CD4-positive, alpha-beta memory T cell (primary cell): ENCODE data around the gene TXNRD2. TPM values are rescaled to one million over a fixed set of nuclear protein-coding genes. Genes with fewer than 3 reads are reported as not detected.
A peak's percentile ranks its signal among the peaks of the same experiment; 100 is the strongest.

Experiments
- CTCF ChIA-PET: fragments of 350-600 bp; sonication (Branson Sonifier 250); formaldehyde crosslinking; loops from one replicate; lab custom pipeline; 2021; ENCODE audit warnings: inconsistent platforms; ENCODE audit not compliant: partially characterized antibody; lab: Charles Lee
- POLR2A ChIA-PET: fragments of 350-600 bp; sonication (Branson Sonifier 250); formaldehyde crosslinking; loops from one replicate; lab custom pipeline; 2021; ENCODE audit not compliant: partially characterized antibody; lab: Charles Lee
- DNase-seq, 5 donors: peaks; one replicate each; pipeline versions ENCODE4 v3.0.0 to v3.0.0-alpha.2; 2020 to 2022; ENCODE audit warnings: mixed read lengths in 1 of 5
- H3K27ac ChIP-seq: one replicate; pipeline ENCODE4 v1.7.0; 2013; ENCODE audit warnings: low read depth, low read length
- H3K27me3 ChIP-seq: 2 replicates; pipeline ENCODE4 v1.7.0; 2013; ENCODE audit warnings: mild to moderate bottlenecking, low read length, moderate library complexity; ENCODE audit not compliant: insufficient read depth
- H3K36me3 ChIP-seq: 2 replicates; pipeline ENCODE4 v1.7.0; 2013; ENCODE audit warnings: mild to moderate bottlenecking, low read length, moderate library complexity; ENCODE audit not compliant: insufficient read depth
- H3K4me1 ChIP-seq: 2 replicates; pipeline ENCODE4 v1.7.0; 2013; ENCODE audit warnings: mild to moderate bottlenecking, low read length, moderate library complexity; ENCODE audit not compliant: insufficient read depth
- H3K4me3 ChIP-seq, 2 donors: one replicate each; pipeline ENCODE4 v1.7.0; 2013; ENCODE audit warnings: low read length in 2 of 2, mild to moderate bottlenecking in 1 of 2
- H3K9me3 ChIP-seq, 2 donors: one replicate each; pipeline ENCODE4 v1.7.0; 2013; ENCODE audit warnings: low read length in 2 of 2, control low read depth in 1 of 2; ENCODE audit not compliant: control insufficient read depth in 1 of 2
- H3K27ac Mint-ChIP-seq, 7 donors: one replicate each; pipeline ENCODE4 v1.8.0; 2020 to 2021; ENCODE audit warnings: mixed read lengths in 7 of 7, mild to moderate bottlenecking in 6 of 7, inconsistent platforms in 3 of 7, moderate library complexity in 3 of 7
- H3K27me3 Mint-ChIP-seq, 2 donors: one replicate each; pipeline ENCODE4 v1.8.0; 2020 to 2021; ENCODE audit warnings: mixed read lengths in 2 of 2
- H3K36me3 Mint-ChIP-seq, 2 donors: one replicate each; pipeline ENCODE4 v1.8.0; 2020 to 2021; ENCODE audit warnings: mixed read lengths in 2 of 2, inconsistent platforms in 1 of 2, mild to moderate bottlenecking in 1 of 2
- H3K4me1 Mint-ChIP-seq, 4 donors: one replicate each; pipeline ENCODE4 v1.8.0; 2020 to 2021; ENCODE audit warnings: mixed read lengths in 4 of 4, mild to moderate bottlenecking in 1 of 4
- H3K4me3 Mint-ChIP-seq, 8 donors: one replicate each; pipeline ENCODE4 v1.8.0; 2020 to 2021; ENCODE audit warnings: mixed read lengths in 8 of 8, mild to moderate bottlenecking in 7 of 8, moderate library complexity in 6 of 8, inconsistent platforms in 3 of 8
- H3K9me3 Mint-ChIP-seq, 8 donors: one replicate each; pipeline ENCODE4 v1.8.0; 2020 to 2021; ENCODE audit warnings: mixed read lengths in 8 of 8, mild to moderate bottlenecking in 5 of 8, inconsistent platforms in 3 of 8, moderate library complexity in 1 of 8
- intact Hi-C: fragments of 100-400 bp; cut with micrococcal nuclease; formaldehyde crosslinking; loops from one replicate; pipeline ENCODE4 v1.15.1; 2023
- polyA plus RNA-seq, 2 donors: library from polyadenylated mRNA; unstranded; fragments of 300-500 nt; fragmentation: Illumina TruSeq; gene quantifications; one replicate each; pipeline ENCODE4 v1.2.3, GENCODE V29; 2021
- total RNA-seq, 2 experiments: library from RNA; stranded (reverse); gene quantifications; one replicate each; pipeline ENCODE4 v1.2.3, GENCODE V29; 2021

Gene TXNRD2
- total and polyA plus RNA-seq, 4 experiments from 2014 or later: 8.5 to 35.9 (median 22.7) TPM

DNA sequence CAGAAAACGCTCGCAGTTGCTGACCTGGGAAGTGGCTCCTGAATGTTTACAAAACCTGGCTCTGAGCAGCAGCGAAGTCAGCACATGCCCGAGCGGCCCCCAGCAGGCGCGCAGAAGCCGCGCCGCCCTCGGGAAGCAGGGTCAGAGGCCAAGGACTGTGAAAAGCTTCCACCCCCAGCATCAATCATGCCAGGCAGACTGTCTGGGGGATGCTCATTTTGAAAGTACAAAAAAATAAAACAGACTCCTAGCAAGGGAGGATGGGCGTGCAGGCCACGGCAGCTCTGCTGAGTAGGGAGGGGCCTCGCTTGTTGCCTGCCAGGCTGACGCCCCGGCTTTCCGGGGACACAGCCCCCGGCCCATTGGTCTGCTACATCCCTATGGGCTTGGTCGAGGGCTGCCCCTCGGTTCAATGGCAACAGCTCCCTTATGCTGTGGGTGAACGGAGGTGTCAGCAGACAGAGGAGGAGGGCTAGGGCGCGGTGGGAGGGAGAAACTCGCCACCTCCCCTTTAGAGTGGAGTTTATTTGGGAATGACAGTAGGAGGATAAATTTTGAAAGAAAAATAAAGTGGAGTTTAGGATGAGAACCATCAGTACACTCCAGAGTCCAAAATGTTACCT is 49.2 kb downstream of the TXNRD2 start:
- peak overlapping the region; percentile 79 to 93 (median 86) for H3K4me3 Mint-ChIP-seq
- Histone ChIP-seq H3K9me3 (no peaks in the 10 kb centered on the region), H3K36me3 (no peaks in the 10 kb centered on the region), H3K27me3 (no peaks in the 10 kb centered on the region), H3K4me1 (peaks cover 69% of the 10 kb centered on the region), H3K27ac (peak overlapping the region; percentile 59), H3K4me3 (peak overlapping the region; percentile 4 to 46)
- POLR2A ChIA-PET: interaction anchor here (0.6 to 6.5 kb wide), 20 partner anchors 9 to 1090 kb away, joined by 3 to 92 read pairs (median 5); partner anchors contain the start of genes COMT, GNB1L, LZTR1 and RTL10
- CTCF ChIA-PET: interaction anchor here (1.0 to 1.6 kb wide), 6 partner anchors 18 to 162 kb away, joined by 3 to 9 read pairs (median 5); partner anchors contain the start of genes GNB1L and RTL10
- peaks cover 6% of the 10 kb centered on the region in 2 donors for H3K36me3 Mint-ChIP-seq
- intact Hi-C loops: loop anchor here (2.0 to 5.0 kb wide), 2 partner anchors 16 to 135 kb away; no protein-coding TSS in a partner anchor
- DNase-seq: peak; percentile 22 to 67 (median 29)
- H3K9me3 Mint-ChIP-seq: no peaks in the 10 kb centered on the region
- H3K4me1 Mint-ChIP-seq: peaks cover 27 to 85% (median 45%) of the 10 kb centered on the region in 4 donors
- H3K27me3 Mint-ChIP-seq: no peaks in the 10 kb centered on the region
- peak overlapping the region; percentile 74 to 99 (median 96) for H3K27ac Mint-ChIP-seq

DNA sequence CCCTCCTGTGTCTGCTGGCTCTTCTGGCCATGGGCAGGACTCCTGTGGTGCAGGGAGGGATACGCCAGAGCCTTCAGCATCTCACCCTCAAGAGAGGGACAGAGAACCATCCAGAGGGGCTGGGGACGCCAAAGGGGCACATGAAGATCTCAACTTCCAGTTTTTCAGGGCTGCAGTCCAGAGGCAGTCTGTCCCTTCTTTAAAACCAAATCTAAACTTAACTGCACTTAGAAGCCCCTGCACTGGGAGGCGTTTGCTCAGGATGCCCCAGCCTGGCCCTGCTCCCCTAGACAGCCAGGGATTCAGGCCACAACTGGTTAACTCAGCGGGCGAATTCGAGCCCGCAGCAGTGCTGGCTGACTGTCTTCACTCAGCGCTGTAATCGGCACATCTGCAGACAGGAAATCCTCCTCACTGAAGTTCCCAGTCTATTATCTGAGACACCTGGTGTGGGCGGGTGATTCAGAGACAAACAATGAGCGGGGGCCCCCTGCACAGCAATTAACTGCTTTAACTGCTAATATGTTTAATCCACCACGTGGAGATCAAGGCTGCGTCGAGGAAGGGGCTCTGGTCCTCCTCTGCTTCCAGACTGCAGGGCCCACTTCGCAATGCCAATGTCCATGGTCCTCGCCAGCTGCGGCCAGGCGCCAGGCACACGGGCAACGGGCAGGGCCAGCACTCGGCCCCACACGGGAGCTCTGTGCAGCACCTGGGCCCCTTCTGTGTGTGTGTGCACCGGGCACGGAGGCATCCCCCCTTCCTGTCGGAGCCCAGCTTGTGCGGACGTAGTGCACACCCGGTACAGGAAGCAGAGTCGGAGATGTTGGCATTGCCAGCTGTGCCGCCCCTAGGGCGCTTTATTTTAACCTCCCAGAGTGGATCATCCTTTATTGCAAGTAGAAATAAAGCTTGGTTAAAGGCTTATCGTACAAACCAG is 50.0 kb downstream of the TXNRD2 start:
- ChIA-PET CTCF (interaction anchor here (1.0 to 1.6 kb wide), 7 partner anchors 19 to 162 kb away, joined by 3 to 9 read pairs (median 5); partner anchors contain the start of genes GNB1L and RTL10), POLR2A (interaction anchor here (0.6 to 6.5 kb wide), 21 partner anchors 9 to 1091 kb away, joined by 3 to 92 read pairs (median 5); partner anchors contain the start of genes COMT, GNB1L, LZTR1 and RTL10)
- DNase-seq: peak; percentile 76 to 94 (median 80)
- Mint-ChIP-seq H3K27ac (peak overlapping the region; percentile 74 to 99 (median 96)), H3K36me3 (peaks cover 6 to 7% of the 10 kb centered on the region in 2 donors), H3K27me3 (no peaks in the 10 kb centered on the region), H3K9me3 (no peaks in the 10 kb centered on the region), H3K4me3 (peak overlapping the region; percentile 79 to 93 (median 86)), H3K4me1 (peaks cover 33 to 85% (median 52%) of the 10 kb centered on the region in 4 donors)
- Histone ChIP-seq H3K4me3 (peak overlapping the region; percentile 8 to 46), H3K4me1 (peaks cover 75% of the 10 kb centered on the region), H3K27me3 (no peaks in the 10 kb centered on the region), H3K36me3 (no peaks in the 10 kb centered on the region), H3K9me3 (no peaks in the 10 kb centered on the region), H3K27ac (peak overlapping the region; percentile 59)
- intact Hi-C loops: loop anchor here (1.0 to 5.0 kb wide), 4 partner anchors 17 to 134 kb away; no protein-coding TSS in a partner anchor

DNA sequence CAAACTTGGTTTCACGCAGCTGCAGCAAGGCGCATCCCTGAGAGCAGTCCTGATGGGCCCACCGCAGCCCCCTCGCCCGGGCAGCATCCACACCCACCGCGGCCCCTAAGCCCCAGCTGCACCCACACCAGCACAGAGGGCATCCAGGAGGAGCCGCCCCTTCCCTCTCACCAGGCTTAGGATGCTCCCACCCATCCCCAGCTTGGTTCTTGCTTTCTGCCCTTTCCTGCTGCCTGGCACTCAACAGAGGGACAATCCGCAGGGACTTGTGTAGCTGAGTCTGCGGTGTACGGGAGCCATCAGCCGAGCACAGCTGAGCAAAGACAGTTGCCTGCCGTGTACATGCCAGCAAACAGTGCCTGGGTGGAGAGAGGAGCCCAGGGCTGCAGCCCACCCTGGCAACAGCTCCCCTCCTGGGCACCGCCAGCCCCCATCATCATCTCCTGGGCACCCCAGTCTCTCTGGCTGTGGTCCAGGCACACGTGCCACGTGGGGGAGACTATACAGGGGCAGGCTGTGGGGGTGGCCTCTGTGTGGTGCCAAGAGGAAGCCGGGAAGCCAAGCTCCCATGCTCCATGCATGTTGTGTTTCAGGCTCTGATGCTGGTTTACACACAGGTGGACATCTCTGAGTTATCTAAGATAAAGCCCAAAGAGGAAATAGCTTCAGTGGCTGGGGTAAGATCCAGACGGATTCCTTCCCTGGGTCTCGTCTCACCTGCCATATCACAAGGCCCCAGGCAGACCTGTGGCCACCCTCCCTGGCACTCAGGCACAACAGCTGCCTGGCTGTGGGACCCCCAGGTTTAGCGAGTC is 50.9 kb downstream of the TXNRD2 start:
- Mint-ChIP-seq H3K4me3 (peak overlapping the region in 7 of 8 donors; percentile 13 to 93 (median 85)), H3K36me3 (peaks cover 6 to 7% of the 10 kb centered on the region in 2 donors), H3K27me3 (no peaks in the 10 kb centered on the region), H3K9me3 (no peaks in the 10 kb centered on the region), H3K27ac (peak overlapping the region; percentile 78 to 99 (median 96)), H3K4me1 (peaks cover 37 to 87% (median 61%) of the 10 kb centered on the region in 4 donors)
- intact Hi-C loops: loop anchor here (1.0 to 5.0 kb wide), 3 partner anchors 16 to 133 kb away; no protein-coding TSS in a partner anchor
- ChIA-PET POLR2A (interaction anchor here (0.6 to 6.5 kb wide), 9 partner anchors 10 to 985 kb away, joined by 3 to 92 read pairs (median 6); partner anchors contain the start of genes COMT, DGCR6, GNB1L and RTL10), CTCF (interaction anchor here (1.0 to 1.6 kb wide), 4 partner anchors 20 to 161 kb away, joined by 3 to 5 read pairs (median 5); partner anchors contain the start of genes GNB1L and RTL10)
- no peaks in the 10 kb centered on the region for H3K36me3 ChIP-seq
- H3K27ac ChIP-seq: peak overlapping the region; percentile 59
- DNase-seq: no peak
- peaks cover 79% of the 10 kb centered on the region for H3K4me1 ChIP-seq
- peak overlapping the region; percentile 8 to 28 for H3K4me3 ChIP-seq
- no peaks in the 10 kb centered on the region for H3K9me3 ChIP-seq
- H3K27me3 ChIP-seq: no peaks in the 10 kb centered on the region

GRCh38 chr22:19889951-19890350 is 51.7 kb downstream of the TXNRD2 start:
- Histone ChIP-seq H3K4me3 (no peak overlapping the region), H3K9me3 (no peaks in the 10 kb centered on the region), H3K27ac (no peak overlapping the region), H3K36me3 (no peaks in the 10 kb centered on the region), H3K4me1 (peaks cover 80% of the 10 kb centered on the region), H3K27me3 (no peaks in the 10 kb centered on the region)
- ChIA-PET CTCF (interaction anchor here (1.0 to 1.6 kb wide), 3 partner anchors 20 to 160 kb away, joined by 3 to 5 read pairs (median 5); partner anchors contain the start of genes GNB1L and RTL10), POLR2A (interaction anchor here (0.7 to 6.5 kb wide), 3 partner anchors 35 to 52 kb away, joined by 3 to 92 read pairs (median 6); partner anchors contain the start of genes COMT, GNB1L, RTL10 and TXNRD2)
- Mint-ChIP-seq H3K36me3 (peaks cover 6 to 7% of the 10 kb centered on the region in 2 donors), H3K4me1 (peaks cover 39 to 83% (median 64%) of the 10 kb centered on the region in 4 donors), H3K9me3 (no peaks in the 10 kb centered on the region), H3K27ac (peak overlapping the region; percentile 74 to 99 (median 81)), H3K4me3 (peak overlapping the region in 5 of 8 donors; percentile 10 to 72 (median 52)), H3K27me3 (no peaks in the 10 kb centered on the region)
- no peak for DNase-seq
- intact Hi-C loops: loop anchor here (5.0 kb wide), 1 partner anchor 133 kb away; no protein-coding TSS in a partner anchor

- Mint-ChIP-seq H3K4me1 (peaks cover 34 to 71% (median 55%) of the 10 kb centered on the region in 4 donors), H3K4me3 (no peak overlapping the region), H3K27me3 (no peaks in the 10 kb centered on the region), H3K36me3 (peaks cover 0 to 5% of the 10 kb centered on the region in 2 donors), H3K9me3 (no peaks in the 10 kb centered on the region), H3K27ac (peak overlapping the region in 5 of 7 donors; percentile 8 to 80 (median 71))
- intact Hi-C loops: no loop called here
- Histone ChIP-seq H3K27me3 (no peaks in the 10 kb centered on the region), H3K27ac (no peak overlapping the region), H3K36me3 (no peaks in the 10 kb centered on the region), H3K4me1 (peaks cover 75% of the 10 kb centered on the region), H3K9me3 (no peaks in the 10 kb centered on the region), H3K4me3 (no peak overlapping the region)
- CTCF ChIA-PET: interaction anchor here (1.9 kb wide), 1 partner anchor 158 kb away, joined by 8 read pairs; no protein-coding TSS in a partner anchor
- no peak for DNase-seq
- POLR2A ChIA-PET: interaction anchor here (2.0 to 6.5 kb wide), 3 partner anchors 9 to 33 kb away, joined by 6 to 92 read pairs (median 38); partner anchors contain the start of genes GNB1L and RTL10
These were observed 53.4 kb downstream of the TXNRD2 start for GRCh38 chr22:19888131-19888746.
